GM18873 (cell line): ENCODE measurements around the gene CSTPP1.

Experiments used
- ATAC-seq: cut with Tn5 transposase; IDR thresholded peaks from one replicate; pipeline ENCODE4 v1.9.1; 2021; ENCODE audit warnings: mild to moderate bottlenecking, moderate library complexity, moderate number of reproducible peaks; ENCODE audit not compliant: unreplicated experiment, low FRiP score

The CSTPP1 gene

DNA sequence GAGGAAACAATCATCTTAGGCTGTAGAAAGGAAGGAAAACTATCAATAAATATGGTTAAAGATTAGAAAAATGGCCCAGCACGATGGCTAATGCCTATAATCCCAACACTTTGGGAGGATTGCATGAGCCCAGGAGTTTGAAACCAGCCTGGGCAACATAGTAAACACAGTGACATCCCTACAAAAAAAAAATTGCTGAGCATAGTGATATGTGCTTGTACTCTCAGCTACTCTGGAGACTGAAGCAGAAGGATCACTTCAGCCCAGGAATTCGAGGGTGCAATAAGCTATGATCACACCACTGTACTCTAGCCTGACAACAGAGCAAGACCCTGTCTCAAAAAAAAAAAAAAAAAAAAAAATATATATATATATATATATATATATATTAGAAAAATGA is 185.2 kb downstream of the CSTPP1 start:
- no peak for ATAC-seq

DNA sequence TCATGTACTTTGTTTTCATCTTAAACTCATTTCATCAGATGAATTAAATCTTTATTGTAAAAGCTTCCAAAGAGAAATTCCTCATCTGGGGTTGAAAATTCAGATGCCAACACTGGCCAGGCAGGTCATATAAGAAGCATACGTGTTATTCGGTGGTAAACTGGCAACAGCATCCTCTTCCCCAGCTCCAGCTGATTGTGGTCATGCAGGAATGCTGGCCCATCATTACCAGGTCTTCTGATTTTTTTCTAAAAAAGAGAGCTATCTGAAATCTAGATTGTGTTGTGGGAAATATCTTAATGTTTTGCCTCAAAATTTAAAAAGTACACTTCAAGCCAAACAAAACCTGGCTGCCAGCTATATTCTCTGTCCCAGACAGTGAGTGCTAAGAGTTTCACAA is 186.5 kb downstream of the CSTPP1 start:
- ATAC-seq = no peak

DNA sequence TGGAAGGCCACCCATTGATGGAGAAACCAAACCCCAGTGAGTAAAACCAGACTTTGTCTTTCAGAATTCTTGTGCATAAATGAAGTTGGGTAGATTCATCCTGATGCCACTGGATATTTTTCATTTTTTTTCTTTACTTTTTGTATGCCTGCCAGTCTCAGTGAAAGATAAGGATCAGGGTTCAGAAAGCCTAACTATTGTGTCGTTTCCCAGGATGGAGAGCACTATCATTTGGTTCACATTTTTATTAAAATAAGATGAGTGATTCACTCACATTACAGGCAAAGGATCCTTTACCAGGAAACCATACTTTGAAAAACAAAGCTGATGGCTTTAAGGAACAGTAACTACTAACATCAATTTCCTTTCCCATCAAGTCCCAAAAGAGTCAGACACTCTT is 188.1 kb downstream of the CSTPP1 start:
- ATAC-seq = no peak

DNA sequence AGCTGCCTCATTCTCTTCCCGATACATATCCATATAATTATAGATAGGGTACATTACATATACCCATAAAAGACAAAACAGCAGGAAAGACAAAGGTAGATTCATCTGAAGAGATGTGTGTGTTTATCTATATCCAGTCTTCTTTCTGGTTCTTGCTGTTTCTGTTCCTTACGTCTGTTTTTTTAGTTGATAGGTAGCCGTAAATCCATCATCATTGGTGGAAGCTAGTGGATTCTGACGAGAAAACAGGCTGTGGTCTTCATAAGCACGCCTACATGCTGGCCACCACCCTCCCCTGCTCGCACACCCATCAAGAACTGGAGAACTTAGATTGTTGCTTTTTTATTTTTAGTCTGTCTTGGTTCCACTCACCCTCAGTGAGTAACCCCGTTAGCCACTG is 188.5 kb downstream of the CSTPP1 start:
- no peak for ATAC-seq

- ATAC-seq = no peak
Observed at GRCh38 chr11:47127213-47127612, 190.7 kb downstream of the CSTPP1 start.

DNA sequence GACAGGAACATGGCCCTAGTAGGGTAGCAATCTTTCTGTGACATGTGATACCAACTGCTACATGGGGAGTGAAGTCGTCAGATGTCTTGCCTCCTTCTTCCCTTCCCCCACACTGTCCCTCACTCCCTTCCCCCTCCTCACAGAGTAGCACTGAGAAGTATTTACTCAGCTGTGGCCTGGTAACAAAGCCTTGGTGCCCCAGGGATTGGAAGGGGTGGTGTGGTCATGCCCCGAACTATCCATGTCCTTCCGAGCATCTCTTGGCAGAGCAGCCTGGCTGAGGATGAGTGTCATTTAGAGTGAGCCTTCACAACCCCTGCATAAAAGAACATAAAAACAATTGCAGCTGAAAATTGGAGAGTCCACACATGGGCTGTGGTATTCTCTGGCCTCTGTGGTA is 194.0 kb downstream of the CSTPP1 start:
- ATAC-seq = no peak

DNA sequence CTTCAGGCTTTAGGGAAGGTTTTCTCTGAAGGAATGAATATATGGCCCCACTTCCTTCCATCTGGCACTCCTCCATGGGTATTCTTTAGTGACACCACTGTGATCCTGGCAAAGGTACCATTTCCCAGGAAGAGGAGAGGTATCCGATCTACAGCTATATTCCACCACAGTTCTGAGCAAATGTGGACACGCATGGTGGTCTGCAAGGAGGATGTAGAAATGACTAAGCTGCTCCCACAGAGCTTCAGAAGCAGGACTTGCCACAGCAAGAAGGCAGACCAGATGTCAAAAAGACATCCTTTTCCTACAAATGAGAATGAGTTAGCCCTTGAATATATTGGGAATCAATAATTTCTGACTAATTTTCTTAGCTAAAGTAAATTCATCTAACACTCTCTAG is 194.6 kb downstream of the CSTPP1 start:
- ATAC-seq = no peak

- ATAC-seq = no peak
Observed at GRCh38 chr11:47132490-47132889, 195.9 kb downstream of the CSTPP1 start.

DNA sequence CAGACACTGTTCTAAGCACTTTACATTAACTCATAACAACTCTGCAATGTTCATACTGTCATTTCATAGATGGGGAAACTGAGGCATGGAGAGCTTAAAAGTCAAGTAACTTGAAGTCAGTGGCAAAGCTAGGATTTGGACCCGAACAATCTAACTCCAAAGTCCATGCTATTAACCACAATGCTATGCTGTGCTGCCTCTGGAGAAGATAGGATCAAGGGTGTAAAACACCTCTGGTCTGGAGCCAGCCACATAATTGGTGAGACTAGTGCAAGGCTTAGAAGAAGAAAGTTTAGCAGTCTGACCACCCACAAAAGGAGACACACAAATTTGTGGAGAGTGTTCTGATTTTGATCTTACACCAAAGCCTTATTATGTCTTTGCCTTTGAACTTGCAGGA is 196.4 kb downstream of the CSTPP1 start:
- ATAC-seq = no peak

DNA sequence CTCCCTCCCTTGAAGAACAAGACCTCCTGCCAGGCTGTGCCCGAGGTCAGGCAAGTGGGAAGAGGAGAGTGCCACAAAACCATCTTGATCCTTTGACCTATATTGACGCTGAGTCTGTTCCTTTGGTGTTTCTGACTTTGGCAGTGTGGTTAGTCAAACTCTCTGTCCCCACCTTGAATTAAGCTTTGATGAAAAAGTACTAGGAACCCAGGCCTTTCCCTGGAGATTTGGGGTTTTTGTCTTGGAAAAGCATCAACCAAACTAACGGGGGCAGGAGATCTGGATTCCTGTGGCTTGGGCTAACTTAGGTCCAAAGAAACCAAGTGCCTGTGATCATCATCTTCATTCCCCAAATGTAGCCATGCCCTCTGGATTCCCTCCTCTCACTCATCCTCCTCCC is 199.8 kb downstream of the CSTPP1 start:
- no peak for ATAC-seq

- ATAC-seq = no peak
Observed at GRCh38 chr11:47136921-47137320, 200.4 kb downstream of the CSTPP1 start.

DNA sequence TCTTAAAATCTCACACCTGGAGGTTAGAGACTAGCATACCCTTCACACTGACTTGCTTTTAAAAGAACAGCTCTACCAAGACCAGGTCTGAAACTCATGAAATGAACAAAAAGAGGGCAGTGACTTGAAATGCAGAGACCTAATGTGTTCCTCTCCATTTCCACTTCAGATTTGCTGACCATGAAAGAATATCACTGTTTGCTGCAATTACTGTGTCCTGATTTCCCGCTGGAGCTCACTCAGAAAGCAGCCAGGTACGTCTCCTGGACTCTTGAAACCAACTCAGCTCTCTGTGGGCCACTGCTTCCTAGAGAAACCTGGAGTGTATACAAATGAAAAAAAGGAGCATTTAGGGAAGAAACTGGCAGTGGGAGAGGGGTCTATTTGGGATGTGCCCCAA is 200.9 kb downstream of the CSTPP1 start:
- ATAC-seq = no peak

DNA sequence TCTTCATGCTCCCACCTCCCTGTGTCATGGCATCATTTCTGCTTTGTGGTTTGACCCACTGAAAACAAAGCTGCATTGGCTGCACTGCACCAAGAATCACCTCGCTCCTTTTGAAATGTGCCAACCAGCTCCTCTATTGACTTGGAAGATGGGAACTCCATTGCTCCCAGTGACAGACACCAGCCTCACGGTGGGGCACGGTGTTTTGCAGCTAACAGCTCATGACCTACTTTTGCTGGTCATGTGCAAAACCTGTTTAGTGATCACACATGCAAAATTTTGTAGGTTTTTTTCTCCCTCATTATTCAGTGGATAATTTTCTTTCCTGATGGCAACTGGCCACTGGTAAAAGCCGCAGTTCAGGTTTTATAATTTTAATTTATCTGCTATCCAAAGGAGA is 203.3 kb downstream of the CSTPP1 start:
- ATAC-seq = no peak

- no peak for ATAC-seq
Observed at GRCh38 chr11:47143322-47143721, 206.8 kb downstream of the CSTPP1 start.

DNA sequence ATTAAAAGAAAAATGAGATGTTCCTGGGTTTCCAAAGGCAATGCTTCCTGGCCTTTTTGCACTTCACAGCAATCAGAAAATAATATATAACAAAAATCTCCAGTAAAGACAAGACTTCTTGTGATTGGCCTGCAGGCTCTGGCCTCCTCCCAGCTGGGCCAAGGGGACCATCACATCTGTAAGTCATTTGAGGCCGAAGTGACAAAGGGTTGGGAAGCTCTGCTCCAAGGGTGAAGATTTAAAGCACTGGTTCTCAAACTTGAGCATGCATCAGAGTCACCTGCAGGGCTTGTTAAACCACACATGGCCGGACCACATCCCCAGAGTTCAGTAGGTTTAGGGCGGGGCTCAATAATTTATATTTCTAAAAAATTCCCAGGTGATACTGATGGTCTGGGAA is 208.0 kb downstream of the CSTPP1 start:
- ATAC-seq = no peak

GRCh38 chr11:47147250-47147649 is 210.7 kb downstream of the CSTPP1 start:
- no peak for ATAC-seq

DNA sequence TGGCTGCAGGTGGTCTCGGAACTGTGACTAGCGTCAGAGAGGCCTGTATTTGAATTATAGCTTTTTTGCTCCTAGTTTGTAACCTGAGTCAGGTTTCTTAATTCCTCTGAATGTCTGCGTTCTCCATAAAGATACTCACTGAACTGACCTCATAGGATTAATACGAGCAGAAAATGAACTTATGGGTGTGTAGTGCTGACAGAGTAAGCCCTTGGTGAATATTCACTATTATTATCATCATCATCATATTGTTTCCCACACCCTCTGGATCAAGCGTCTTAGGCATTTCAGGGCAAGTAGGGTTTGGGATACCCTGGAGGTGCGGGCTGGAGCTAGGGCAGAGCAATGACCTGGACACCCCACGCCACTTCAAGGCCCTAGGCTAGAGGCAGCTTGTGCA is 211.1 kb downstream of the CSTPP1 start:
- no peak for ATAC-seq

DNA sequence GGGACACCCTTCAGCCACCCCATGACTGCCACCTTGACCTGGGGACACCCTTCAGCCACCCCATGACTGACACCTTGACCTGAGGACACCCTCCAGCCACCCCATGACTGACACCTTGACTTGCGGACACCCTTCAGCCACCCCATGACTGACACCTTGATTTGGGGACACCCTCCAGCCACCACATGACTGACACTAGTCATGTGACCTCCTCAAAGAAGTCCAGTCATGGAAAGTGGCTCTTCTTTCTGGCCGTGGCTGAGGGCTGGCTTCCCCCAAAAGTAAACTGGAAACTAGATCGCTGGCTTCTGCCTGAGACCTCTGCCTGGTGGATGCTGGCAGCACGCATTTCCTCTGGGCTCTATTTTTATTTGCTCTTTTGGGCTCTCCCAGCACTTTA is 211.7 kb downstream of the CSTPP1 start:
- no peak for ATAC-seq

DNA sequence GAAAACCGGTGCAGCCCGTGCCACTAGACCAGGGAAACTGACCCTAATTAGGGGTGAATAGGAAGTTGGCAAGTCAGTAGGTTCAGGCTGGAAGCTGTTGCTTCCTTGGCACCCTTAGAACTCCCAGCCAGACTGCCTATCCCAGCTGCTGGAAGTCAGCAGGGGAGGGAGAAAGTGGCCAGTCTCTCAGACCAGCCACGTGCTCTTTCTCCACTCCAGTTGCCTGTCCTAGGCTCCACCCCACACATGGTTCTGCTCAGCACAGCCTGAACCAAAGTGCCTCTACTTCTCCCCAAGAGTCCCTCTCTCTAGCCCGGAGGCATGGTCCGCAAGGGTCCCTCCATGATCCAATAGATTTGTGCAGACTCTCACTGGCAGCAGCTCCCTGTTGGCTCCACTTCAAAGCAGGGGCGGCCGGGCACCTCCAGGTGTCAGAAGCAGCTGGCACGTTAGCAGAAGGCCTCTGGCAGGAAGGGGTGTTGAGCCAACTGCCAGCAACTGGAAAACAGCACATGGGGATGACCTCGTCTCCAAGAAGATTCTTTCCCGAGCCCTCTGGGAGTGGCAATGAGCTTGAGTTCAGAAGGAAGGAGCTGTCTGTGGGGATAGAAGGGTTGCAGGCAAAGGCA is 212.5 kb downstream of the CSTPP1 start:
- ATAC-seq = no peak

- ATAC-seq = no peak
Observed at GRCh38 chr11:47149782-47150181, 213.2 kb downstream of the CSTPP1 start.

DNA sequence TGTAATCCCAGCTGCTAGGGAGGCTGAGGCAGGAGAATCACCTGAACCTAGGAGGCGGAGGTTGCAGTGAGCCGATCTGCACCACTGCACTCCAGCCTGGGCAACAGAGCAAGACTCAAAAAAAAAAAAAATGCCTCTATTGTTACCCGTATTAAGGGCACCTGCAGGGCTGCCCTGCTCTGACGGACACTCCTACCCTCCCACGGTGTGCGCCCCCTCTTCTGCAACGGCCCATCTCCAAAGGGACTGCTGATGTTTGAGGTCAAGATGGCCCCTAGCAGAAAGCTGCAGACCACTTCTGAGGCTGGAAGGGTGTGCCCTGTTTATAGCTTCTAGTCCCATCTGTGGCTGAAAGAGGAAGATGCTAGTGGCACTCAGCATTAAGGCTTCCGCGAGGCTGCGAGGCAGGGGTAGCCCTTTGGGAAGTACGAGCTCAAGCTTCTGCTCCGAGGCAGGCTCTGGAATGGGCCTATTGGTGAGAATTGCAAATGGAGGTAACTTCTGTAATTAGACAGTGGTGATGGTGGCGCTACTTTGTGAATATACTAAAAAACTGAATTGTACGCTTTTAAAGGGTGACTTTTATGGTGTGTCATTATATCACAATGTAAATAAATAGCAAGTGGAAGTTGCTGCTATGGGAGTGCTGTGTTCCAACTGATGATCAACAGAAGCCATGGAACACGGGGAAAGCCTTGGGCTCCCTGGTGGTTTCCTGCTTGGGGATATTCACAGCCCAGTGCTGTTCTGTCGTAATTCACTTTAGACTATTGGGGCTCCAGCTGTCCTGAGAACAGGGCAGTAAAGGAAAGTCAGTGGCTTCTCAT is 215.8 kb downstream of the CSTPP1 start:
- no peak for ATAC-seq
